Measurements from ENCODE around the gene TGIF1. TPM values are rescaled to one million over a fixed set of nuclear protein-coding genes. Genes with fewer than 3 reads are reported as not detected.

The TGIF1 gene
- total and polyA plus RNA-seq, 9 donors: 36.2 to 53.3 (median 47.0) TPM

DNA sequence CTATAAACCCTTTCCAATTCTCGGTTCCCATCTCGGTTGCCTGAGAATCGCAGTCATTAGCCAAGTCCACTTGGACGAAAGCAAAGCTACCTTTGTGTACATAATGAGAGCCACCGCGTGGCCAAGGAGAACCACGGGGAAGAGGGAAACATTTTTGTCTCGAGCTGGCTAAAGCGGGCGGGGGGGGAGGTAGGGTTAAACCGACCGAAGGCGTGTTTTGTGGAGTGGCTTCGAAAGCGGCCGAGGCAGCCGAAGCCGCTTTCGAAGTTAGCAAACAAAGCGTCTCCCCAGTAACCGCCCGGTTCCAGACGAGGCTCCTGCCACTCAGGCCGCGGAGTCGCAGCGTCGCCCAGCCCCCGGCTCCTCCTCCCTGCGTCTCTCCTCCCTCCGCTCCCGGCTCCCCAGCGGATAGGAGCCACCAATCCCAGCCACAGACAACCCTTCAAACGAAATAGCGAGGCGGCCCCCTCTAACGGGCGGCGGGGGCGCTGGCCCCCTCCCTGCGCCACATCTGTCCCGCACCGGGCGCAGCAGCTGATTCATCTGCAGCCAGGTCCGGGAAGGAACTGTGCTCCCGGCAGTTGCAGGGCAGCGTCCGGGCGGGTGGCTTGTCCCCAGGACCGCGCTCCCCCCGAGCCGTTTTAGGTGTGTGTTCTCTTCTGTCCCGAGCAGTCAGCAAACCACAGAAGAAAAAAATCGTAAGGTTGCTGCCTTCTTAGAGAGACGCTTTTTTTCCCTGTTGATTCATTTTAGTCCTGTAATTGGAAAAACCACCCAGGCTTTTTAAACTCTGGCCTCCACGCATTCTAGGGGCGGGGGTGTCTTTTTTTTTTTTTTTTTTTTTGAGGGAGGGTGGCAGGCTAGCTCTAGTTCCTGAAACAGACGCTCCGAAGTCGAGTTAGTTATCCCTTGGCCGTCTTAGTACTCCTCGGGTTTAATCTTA is 1.8 kb upstream of the TGIF1 start:
- WGBS (ENCODE audit: insufficient coverage): under 1% methylated on average over 54 of the region's 63 CpGs
- Histone ChIP-seq H3K4me1 (ENCODE audit: control insufficient read depth, insufficient read depth, low read length) (peaks cover 18% of the 10 kb centered on the region), H3K36me3 (ENCODE audit: control insufficient read depth, insufficient read depth, low read length) (no peaks in the 10 kb centered on the region), H3K27me3 (ENCODE audit: control insufficient read depth, insufficient read depth, low read length) (no peaks in the 10 kb centered on the region), H3K4me3 (ENCODE audit: low read length) (peak overlapping the region; percentile 61), H3K27ac (ENCODE audit: low read length) (peak overlapping the region; percentile 100), H3K9me3 (replicated peaks; ENCODE audit: control insufficient read depth, low read depth, low read length) (no peaks in the 10 kb centered on the region)
- peak; percentile 99 for DNase-seq

DNA sequence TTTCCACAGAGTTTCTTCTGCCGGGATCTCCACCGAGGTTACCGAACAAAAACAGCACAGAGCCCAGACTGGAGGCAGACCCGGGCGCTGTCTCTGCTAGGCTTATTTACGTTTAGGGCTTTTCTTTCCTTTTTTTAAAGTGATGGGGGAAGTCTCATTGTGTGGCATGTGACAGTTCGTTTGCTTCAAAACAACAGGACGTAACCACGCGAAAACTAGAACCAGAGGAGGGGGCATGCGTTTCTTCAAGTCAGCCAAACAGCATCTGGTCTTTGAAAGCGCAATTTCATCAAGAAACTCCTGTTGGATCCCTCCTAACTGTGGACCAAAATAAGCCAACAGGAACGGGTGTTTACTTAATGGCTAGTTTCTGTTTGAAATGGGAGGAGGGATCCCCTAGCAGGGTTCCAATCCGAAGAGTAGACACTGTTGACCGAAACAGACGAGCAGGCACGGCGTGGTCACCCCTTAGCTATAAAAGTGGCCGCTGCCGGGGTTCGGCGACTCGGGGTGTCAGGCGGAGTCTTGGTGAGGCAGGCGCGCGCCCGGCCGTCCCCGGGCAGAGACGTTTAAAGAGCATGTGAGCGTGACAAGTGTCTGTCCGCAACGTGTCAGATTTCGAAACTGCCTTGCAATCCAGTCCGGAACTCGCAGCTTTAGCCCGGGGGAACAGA is 997 bp upstream of the TGIF1 start:
- peaks cover 25% of the 10 kb centered on the region for H3K4me1 ChIP-seq (ENCODE audit: control insufficient read depth, insufficient read depth, low read length)
- WGBS (ENCODE audit: insufficient coverage): under 1% methylated on average over 22 of the region's 38 CpGs

DNA sequence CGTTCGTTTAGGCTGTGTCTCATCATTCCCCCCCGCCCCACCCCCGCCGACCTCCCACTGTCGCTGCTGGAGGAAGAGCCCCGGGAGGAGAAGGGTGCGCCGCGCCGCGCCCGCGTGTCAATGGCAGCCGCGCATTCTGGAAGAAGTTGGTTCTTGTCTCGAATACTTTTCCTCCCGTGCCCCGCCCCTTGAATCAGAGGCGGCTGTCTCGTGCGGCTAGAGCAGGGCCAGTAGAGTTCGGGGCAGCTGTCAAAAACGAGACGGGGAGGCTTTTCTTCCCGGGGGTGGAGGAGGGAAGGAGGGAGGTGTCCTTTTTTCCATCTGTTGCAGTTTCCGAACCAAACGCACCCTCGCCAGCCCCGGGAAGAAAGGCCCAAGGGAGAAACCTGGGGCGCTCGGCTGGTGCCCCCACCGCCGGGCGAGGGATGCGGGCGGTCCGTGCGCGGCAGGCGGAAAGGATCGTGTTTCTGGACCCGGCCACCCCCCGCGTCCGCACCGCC is 410 bp upstream of the TGIF1 start:
- peaks cover 25% of the 10 kb centered on the region for H3K4me1 ChIP-seq (ENCODE audit: control insufficient read depth, insufficient read depth, low read length)
- WGBS (ENCODE audit: insufficient coverage): under 1% methylated on average over 28 of the region's 47 CpGs
- H3K27ac ChIP-seq (ENCODE audit: low read length): peak overlapping the region; percentile 100
- H3K9me3 ChIP-seq (replicated peaks; ENCODE audit: control insufficient read depth, low read depth, low read length): no peaks in the 10 kb centered on the region
- H3K27me3 ChIP-seq (ENCODE audit: control insufficient read depth, insufficient read depth, low read length): no peaks in the 10 kb centered on the region
- H3K36me3 ChIP-seq (ENCODE audit: control insufficient read depth, insufficient read depth, low read length): no peaks in the 10 kb centered on the region
- peak; percentile 94 for DNase-seq
- H3K4me3 ChIP-seq (ENCODE audit: low read length): peak overlapping the region; percentile 61

More for the DNA sequence above, 997 bp upstream of the TGIF1 start:
- H3K27me3 ChIP-seq (ENCODE audit: control insufficient read depth, insufficient read depth, low read length): no peaks in the 10 kb centered on the region
- no peaks in the 10 kb centered on the region for H3K9me3 ChIP-seq (replicated peaks; ENCODE audit: control insufficient read depth, low read depth, low read length)
- H3K4me3 ChIP-seq (ENCODE audit: low read length): peak overlapping the region; percentile 61
- H3K36me3 ChIP-seq (ENCODE audit: control insufficient read depth, insufficient read depth, low read length): no peaks in the 10 kb centered on the region
- H3K27ac ChIP-seq (ENCODE audit: low read length): peak overlapping the region; percentile 100
- DNase-seq: peak; percentile 89

DNA sequence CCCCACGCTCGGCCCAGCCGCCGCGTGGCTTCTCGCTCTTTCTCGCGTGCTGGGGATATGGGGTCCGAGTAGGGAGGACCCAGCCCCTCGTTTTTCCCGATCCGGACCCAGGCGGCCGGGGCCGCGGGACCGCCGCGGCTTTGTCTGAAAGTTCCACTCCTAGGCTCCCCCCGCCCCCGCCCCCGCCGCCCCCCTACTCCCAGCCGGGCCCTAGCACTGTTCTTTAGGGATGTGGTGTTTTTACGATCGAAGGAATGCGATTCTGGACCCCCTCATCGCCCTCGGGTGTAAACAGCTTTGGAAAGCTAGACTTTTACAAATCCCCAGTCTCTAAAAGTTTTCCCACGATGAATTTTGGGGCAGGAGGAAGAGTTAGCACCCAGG is 819 bp downstream of the TGIF1 start:
- Histone ChIP-seq H3K27me3 (ENCODE audit: control insufficient read depth, insufficient read depth, low read length) (no peaks in the 10 kb centered on the region), H3K36me3 (ENCODE audit: control insufficient read depth, insufficient read depth, low read length) (no peaks in the 10 kb centered on the region), H3K9me3 (replicated peaks; ENCODE audit: control insufficient read depth, low read depth, low read length) (no peaks in the 10 kb centered on the region), H3K27ac (ENCODE audit: low read length) (peak overlapping the region; percentile 100), H3K4me1 (ENCODE audit: control insufficient read depth, insufficient read depth, low read length) (peaks cover 26% of the 10 kb centered on the region), H3K4me3 (ENCODE audit: low read length) (peak overlapping the region; percentile 61)
- DNase-seq: no peak
- WGBS (ENCODE audit: insufficient coverage): 0% methylated on average over 11 of the region's 30 CpGs

DNA sequence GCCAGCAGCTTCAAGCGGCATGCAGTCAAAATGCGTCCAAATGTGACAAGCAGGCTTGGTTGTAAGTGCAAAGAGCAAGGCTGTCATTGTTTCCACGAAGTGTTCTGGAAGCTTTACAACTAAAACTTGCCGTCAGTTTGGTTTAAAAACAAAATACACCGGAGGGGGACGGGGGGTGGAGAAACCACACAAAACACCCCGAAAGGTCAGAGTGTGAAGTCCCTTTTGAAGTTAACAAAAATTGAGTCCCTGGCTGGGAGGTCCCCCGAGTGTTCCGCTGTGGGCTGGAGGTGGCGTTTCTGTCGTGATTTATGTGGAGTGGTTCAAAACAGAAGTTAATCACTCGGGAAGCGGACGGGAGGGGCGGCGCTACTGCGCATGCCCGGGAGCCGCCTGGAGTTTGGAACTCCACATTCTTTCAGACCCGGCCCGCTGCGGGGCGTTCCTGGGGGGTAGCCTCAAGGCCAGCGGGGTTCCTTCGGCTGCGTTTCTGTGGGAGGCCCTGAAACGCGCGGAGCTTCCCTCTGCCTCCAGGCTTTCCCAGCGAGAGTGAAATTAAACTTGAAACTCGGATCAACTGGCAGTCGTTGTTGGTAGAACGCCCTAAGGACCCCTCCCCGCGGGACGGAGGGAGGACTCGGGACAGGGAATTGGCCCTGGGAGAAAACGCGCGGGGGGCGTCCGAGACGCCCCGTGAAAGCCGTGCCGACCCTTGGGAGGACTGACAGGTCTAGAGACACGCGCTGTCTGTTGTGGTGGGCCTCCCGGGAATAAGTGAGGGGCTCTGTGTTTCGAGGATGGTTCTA is 1.4 kb downstream of the TGIF1 start:
- DNase-seq: peak; percentile 97
- WGBS (ENCODE audit: insufficient coverage): under 1% methylated on average over 37 of the region's 50 CpGs
- Histone ChIP-seq H3K4me1 (ENCODE audit: control insufficient read depth, insufficient read depth, low read length) (peaks cover 30% of the 10 kb centered on the region), H3K4me3 (ENCODE audit: low read length) (peak overlapping the region; percentile 61), H3K27me3 (ENCODE audit: control insufficient read depth, insufficient read depth, low read length) (no peaks in the 10 kb centered on the region), H3K9me3 (replicated peaks; ENCODE audit: control insufficient read depth, low read depth, low read length) (no peaks in the 10 kb centered on the region), H3K27ac (ENCODE audit: low read length) (peak overlapping the region; percentile 100), H3K36me3 (ENCODE audit: control insufficient read depth, insufficient read depth, low read length) (peaks cover 4% of the 10 kb centered on the region)

DNA sequence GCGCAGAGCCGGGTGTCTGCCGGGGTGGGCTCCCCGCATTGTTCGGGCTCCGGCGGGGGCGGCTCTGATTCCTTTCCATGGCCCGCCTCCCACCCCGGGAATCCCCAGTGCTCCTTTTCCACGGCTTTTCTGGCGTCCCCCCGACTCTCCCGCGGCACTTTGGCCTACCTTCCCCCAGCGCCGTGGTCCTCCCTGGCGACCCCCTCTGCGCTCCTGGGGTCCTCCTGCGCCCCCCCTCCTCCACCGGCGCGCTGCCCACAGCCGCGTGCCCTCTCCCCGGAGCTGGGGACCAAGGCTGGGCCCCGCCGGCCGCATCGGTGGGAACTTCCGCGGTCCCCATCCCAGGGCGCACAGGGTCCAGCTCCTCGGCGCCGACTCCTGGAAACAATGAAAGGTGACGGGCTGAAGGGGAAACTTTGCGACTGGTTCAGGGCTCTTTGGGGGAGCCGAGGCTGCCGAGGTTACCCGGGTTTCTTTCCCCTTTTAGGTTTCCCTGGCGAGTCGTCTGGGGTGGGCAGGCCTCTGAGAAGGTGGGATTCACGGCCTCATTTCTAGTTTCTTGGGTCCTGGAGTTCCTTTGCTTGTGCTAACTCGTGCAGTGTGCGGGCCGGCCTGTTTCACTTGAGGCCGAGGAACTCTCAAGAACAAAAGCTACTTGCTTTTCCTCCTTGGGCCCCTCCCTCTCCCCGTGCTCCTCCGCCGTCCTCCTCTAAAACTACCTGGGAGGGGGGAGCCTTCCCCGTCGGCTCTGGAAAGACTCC is 2.2 kb downstream of the TGIF1 start:
- peak overlapping the region; percentile 100 for H3K27ac ChIP-seq (ENCODE audit: low read length)
- H3K4me1 ChIP-seq (ENCODE audit: control insufficient read depth, insufficient read depth, low read length): peaks cover 24% of the 10 kb centered on the region
- H3K9me3 ChIP-seq (replicated peaks; ENCODE audit: control insufficient read depth, low read depth, low read length): no peaks in the 10 kb centered on the region
- H3K27me3 ChIP-seq (ENCODE audit: control insufficient read depth, insufficient read depth, low read length): no peaks in the 10 kb centered on the region
- WGBS (ENCODE audit: insufficient coverage): under 1% methylated on average over 45 of the region's 53 CpGs
- peaks cover 7% of the 10 kb centered on the region for H3K36me3 ChIP-seq (ENCODE audit: control insufficient read depth, insufficient read depth, low read length)
- DNase-seq: peak; percentile 82
- peak overlapping the region; percentile 61 for H3K4me3 ChIP-seq (ENCODE audit: low read length)

DNA sequence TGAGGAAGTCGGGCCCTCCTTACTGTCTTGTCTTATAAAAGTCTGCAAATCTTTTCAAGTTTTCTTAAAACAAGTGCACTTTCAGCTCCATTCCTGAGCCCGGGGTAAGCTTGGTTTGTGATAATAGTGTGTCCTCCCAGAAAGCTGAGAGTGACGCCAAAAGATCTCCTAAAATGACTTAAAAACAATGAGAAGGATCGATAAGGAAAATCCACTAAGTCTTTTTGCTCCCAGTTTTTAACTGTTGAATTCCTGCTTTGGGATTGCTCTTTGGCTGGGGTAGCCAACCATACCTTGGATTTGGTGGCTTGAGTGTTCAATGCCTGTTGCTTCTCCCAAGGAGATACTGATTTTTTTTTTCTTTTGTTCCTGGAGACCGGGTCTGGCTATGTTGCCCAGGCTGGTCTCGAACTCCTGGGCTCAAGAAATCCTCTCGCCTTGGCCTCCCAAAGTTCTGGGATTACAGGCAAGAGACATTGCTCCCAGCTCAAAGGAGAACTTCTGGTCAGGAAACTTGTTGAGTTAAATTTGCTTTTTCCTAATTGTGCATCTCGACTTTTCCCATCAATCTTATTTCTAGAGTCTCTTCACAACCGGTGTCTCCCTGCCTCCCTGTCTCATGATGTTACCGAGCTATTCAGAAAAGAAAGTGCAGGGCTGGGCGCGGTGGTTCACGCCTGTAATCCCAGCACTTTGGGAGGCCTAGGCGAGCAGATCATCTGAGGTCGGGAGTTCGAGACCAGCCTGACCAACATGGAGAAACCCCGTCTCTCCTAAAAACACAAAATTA is 3.0 kb downstream of the TGIF1 start:
- no peaks in the 10 kb centered on the region for H3K27me3 ChIP-seq (ENCODE audit: control insufficient read depth, insufficient read depth, low read length)
- H3K27ac ChIP-seq (ENCODE audit: low read length): peak overlapping the region; percentile 100
- peak; percentile 26 for DNase-seq
- peaks cover 14% of the 10 kb centered on the region for H3K36me3 ChIP-seq (ENCODE audit: control insufficient read depth, insufficient read depth, low read length)
- H3K4me1 ChIP-seq (ENCODE audit: control insufficient read depth, insufficient read depth, low read length): peaks cover 30% of the 10 kb centered on the region
- 27% methylated on average over 11 of the region's 17 CpGs for WGBS (ENCODE audit: insufficient coverage)
- H3K4me3 ChIP-seq (ENCODE audit: low read length): peak overlapping the region; percentile 61
- H3K9me3 ChIP-seq (replicated peaks; ENCODE audit: control insufficient read depth, low read depth, low read length): no peaks in the 10 kb centered on the region

DNA sequence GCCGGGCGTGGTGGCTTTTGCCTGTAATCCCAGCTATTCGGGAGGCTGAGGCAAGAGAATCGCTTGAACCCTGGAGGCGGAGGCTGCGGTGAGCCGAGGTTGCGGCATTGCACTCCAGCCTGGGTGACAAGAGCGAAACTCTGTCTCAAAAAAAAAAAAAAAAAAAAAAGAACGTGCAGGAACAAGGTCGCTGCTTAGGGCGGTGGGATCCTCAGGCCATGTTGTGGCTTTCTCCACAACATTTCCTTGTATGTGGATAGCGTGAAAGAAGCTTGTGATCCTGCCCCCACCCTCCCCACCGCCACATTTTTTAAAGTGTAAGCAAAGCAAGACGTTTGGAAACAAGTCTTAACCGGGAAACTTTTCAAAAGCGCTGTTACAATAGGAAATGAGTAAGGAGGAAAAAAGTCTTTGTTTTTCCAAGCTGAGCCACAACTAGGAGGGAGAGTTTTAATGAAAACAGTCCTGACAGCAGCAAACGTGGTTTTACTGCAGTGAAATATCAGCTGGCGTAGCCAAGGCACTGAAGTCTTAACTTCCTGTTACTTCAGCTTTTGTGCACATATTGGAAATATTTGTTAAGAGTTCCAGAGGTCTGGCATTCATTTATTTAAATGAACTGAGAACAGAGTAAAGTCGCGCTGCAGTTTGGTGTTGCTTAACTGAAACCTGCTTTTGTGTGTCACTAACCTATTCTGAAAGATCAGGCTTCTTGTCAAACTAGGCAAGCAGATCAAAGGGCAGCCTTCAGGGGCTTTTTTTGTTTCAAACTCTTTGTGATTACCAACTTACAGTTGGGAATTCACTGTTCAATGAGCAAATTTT is 3.8 kb downstream of the TGIF1 start:
- H3K9me3 ChIP-seq (replicated peaks; ENCODE audit: control insufficient read depth, low read depth, low read length): no peaks in the 10 kb centered on the region

More for the DNA sequence above, 3.8 kb downstream of the TGIF1 start:
- WGBS (ENCODE audit: insufficient coverage): 10% methylated on average over 13 of the region's 21 CpGs
- DNase-seq: peak; percentile 97
- Histone ChIP-seq H3K27me3 (ENCODE audit: control insufficient read depth, insufficient read depth, low read length) (no peaks in the 10 kb centered on the region), H3K36me3 (ENCODE audit: control insufficient read depth, insufficient read depth, low read length) (peaks cover 19% of the 10 kb centered on the region), H3K4me1 (ENCODE audit: control insufficient read depth, insufficient read depth, low read length) (peaks cover 30% of the 10 kb centered on the region), H3K4me3 (ENCODE audit: low read length) (peak overlapping the region; percentile 61), H3K27ac (ENCODE audit: low read length) (peak overlapping the region; percentile 100)

All from muscle of leg (tissue), 11 donors.